Activated naive CD8-positive, alpha-beta T cell treated with anti-CD3 and anti-CD28 coated beads, Interleukin-2, amount 50 U/mL, for 24 hours (primary cell): ENCODE measurements around the gene ZNF428.
"Not testable (repeated sequence)": the region's sequence is repeated elsewhere in the genome, so short reads cannot be mapped to it uniquely, and the experiment has no call there.

Experiments used
- ATAC-seq: fragments of 150-1000 bp; cut with Tn5 transposase; one replicate; pipeline ENCODE4 v1.10.0; 2021
- DNase-seq: peaks from one replicate; pipeline ENCODE4 v3.0.0; 2021
- H3K27ac Mint-ChIP-seq: one replicate; pipeline ENCODE4 v1.8.0; 2021; ENCODE audit warnings: mild to moderate bottlenecking, mixed read lengths
- H3K27me3 Mint-ChIP-seq: one replicate; pipeline ENCODE4 v1.8.0; 2021; ENCODE audit warnings: mixed read lengths
- H3K36me3 Mint-ChIP-seq: one replicate; pipeline ENCODE4 v1.8.0; 2021; ENCODE audit warnings: low read depth, mixed read lengths
- H3K4me1 Mint-ChIP-seq: one replicate; pipeline ENCODE4 v1.8.0; 2021; ENCODE audit warnings: mixed read lengths
- H3K4me3 Mint-ChIP-seq: one replicate; pipeline ENCODE4 v1.8.0; 2021; ENCODE audit warnings: mild to moderate bottlenecking, moderate library complexity, mixed read lengths
- H3K9me3 Mint-ChIP-seq: one replicate; pipeline ENCODE4 v1.8.0; 2021; ENCODE audit warnings: mixed read lengths

ZNF428 gene

GRCh38 chr19:43650276-43650675 is 30.8 kb upstream of the ZNF428 start:
- ATAC-seq, H3K27me3 Mint-ChIP-seq, DNase-seq, H3K4me3 Mint-ChIP-seq, H3K9me3 Mint-ChIP-seq, H3K27ac Mint-ChIP-seq, H3K4me1 Mint-ChIP-seq: not testable (repeated sequence)
- peaks cover 15% of the 10 kb centered on the region for H3K36me3 Mint-ChIP-seq

DNA sequence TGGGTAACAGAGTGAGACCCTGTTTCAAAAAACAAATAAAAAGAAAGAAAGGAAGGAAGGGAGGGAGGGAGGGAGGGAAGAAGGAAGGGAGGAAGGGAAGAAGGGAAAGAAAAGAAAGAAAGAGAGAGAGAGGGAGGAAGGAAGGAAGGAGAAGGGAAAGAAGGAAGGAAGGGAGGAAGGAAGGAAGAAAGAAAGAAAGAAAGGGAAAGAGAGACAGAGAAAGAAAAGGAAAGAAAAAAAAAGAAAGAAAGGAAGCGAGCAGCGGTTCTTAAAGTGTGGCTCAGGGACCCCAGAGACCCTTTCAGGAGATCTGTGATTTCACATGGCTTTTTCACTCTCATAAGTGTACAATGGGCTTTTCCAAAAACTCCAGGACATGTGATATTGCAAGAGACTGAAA is 30.1 kb upstream of the ZNF428 start:
- H3K9me3 Mint-ChIP-seq, result no peaks in the 10 kb centered on the region
- H3K36me3 Mint-ChIP-seq, result peaks cover 10% of the 10 kb centered on the region
- H3K27me3 Mint-ChIP-seq, result no peaks in the 10 kb centered on the region
- DNase-seq (no peak), ATAC-seq (no peak)
- H3K4me1 Mint-ChIP-seq, result no peaks in the 10 kb centered on the region
- no peak overlapping the region for H3K27ac Mint-ChIP-seq
- H3K4me3 Mint-ChIP-seq, result no peak overlapping the region

DNA sequence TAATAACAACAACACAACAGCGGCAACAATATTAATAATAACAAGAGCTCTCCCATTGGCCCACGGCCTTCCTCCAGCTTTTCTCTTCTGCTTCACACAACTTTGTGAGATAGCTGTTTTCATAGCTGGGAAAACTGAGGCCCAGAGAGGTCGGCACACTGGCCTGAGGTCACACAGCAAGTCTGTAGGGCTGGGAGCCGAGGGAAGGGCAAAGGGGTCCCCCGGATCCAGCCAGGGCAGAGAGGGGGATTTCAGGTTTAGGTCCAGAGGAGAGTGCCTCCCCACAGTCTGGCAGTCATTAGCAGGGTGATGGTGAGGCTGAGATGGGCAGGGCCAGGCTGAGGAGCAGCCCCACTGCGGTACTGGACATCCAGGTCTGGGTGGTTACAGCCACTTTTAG is 29.2 kb upstream of the ZNF428 start:
- no peak overlapping the region for H3K27ac Mint-ChIP-seq
- ATAC-seq (no peak), DNase-seq (no peak)
- H3K4me3 Mint-ChIP-seq, result no peak overlapping the region
- no peaks in the 10 kb centered on the region for H3K4me1 Mint-ChIP-seq
- H3K36me3 Mint-ChIP-seq, result peaks cover 9% of the 10 kb centered on the region
- H3K9me3 Mint-ChIP-seq, result no peaks in the 10 kb centered on the region
- H3K27me3 Mint-ChIP-seq, result peaks cover 2% of the 10 kb centered on the region

DNA sequence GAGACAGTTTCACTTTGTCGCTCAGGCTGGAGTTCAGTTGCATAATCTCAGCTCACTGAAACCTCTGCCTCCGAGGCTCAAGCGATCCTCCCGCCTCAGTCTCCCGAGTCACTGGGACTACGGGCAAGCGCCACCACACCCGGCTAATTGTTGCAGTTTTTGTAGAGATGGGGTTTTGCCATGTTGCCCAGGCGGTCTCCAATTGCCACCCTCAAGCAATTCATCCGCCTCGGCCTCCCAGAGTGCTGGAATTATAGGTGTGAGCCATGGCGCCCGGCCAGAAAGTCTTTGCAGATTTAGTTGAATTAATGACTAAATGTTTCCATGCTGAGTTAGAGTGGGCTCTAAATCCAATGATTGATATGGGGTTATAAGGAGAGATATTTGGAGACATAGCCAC is 24.8 kb upstream of the ZNF428 start:
- DNase-seq (no peak), ATAC-seq (no peak)
- peaks cover 2% of the 10 kb centered on the region for H3K36me3 Mint-ChIP-seq
- no peak overlapping the region for H3K4me3 Mint-ChIP-seq
- H3K27ac Mint-ChIP-seq, result no peak overlapping the region
- no peaks in the 10 kb centered on the region for H3K9me3 Mint-ChIP-seq
- H3K27me3 Mint-ChIP-seq, result peaks cover 21% of the 10 kb centered on the region
- H3K4me1 Mint-ChIP-seq, result peaks cover 8% of the 10 kb centered on the region

DNA sequence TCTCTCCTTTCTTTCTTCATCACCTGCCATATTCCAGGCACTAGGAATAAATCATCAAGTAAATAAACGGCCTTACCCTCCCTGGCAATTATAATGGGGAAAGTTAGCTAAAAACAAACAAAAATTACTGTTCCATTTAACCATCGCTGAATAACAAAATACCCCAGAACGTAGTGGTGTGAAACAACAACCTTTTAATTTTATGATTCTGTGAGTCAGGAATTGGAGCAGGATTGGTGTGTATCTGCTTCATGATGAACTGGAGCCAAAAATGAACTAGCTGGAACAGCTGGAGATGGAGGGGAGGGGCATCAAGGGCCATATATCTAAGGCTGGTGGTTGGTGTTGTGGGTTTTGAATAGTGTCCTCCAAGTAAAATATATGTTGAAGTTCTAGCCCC is 23.9 kb upstream of the ZNF428 start:
- Mint-ChIP-seq H3K4me3 (no peak overlapping the region), H3K9me3 (no peaks in the 10 kb centered on the region), H3K4me1 (peaks cover 12% of the 10 kb centered on the region), H3K27me3 (peaks cover 29% of the 10 kb centered on the region), H3K36me3 (peaks cover 2% of the 10 kb centered on the region), H3K27ac (no peak overlapping the region)
- DNase-seq, result no peak
- no peak for ATAC-seq

DNA sequence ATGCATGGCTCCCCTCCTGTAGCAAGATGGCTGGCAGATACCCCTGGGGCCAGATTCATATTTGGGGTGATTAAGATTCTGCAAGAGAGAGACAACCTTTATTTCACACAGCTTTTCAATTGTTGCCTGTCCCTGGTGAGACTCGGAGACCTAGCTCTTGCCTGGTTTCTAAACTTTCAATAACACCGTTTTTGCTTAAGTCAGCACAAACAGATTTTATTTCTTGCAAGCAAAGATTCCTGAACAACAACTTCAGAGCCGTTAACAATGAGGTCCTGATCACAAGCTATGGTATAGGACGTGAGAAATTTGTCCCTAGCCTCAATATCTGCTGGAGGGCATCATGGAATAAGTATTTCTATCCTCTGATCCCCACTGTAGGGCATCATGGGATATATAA is 23.1 kb upstream of the ZNF428 start:
- Mint-ChIP-seq H3K4me1 (peaks cover 12% of the 10 kb centered on the region), H3K4me3 (no peak overlapping the region), H3K9me3 (no peaks in the 10 kb centered on the region), H3K27me3 (peaks cover 35% of the 10 kb centered on the region), H3K27ac (no peak overlapping the region), H3K36me3 (no peaks in the 10 kb centered on the region)
- DNase-seq (no peak), ATAC-seq (no peak)

DNA sequence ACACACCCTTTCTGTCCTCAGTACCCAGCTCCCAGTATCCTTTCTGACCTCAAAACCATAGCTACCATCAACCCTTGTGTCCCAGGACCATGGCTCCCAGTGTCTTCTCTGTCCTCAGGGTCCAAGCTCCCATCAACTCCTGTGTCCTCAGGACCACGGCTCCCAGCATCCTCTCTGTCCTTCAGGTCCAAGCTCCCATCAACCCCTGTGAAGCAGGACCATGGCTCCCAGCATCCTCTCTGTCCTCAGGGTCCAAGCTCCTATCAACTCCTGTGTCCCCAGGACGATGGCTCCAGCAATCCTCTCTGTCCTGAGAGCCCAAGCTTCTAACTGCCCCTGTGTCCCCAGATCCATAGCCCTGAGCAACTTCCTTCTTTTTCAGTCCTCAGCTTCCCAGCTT is 21.9 kb upstream of the ZNF428 start:
- ATAC-seq (no peak), DNase-seq (no peak)
- H3K27me3 Mint-ChIP-seq, result peaks cover 41% of the 10 kb centered on the region
- peak overlapping the region; percentile 28 for H3K4me3 Mint-ChIP-seq
- no peaks in the 10 kb centered on the region for H3K9me3 Mint-ChIP-seq
- H3K4me1 Mint-ChIP-seq, result peaks cover 12% of the 10 kb centered on the region
- no peaks in the 10 kb centered on the region for H3K36me3 Mint-ChIP-seq
- no peak overlapping the region for H3K27ac Mint-ChIP-seq

GRCh38 chr19:43640424-43640757 is 21.0 kb upstream of the ZNF428 start:
- H3K27ac Mint-ChIP-seq, result no peak overlapping the region
- no peaks in the 10 kb centered on the region for H3K9me3 Mint-ChIP-seq
- peaks cover 12% of the 10 kb centered on the region for H3K4me1 Mint-ChIP-seq
- no peak for ATAC-seq
- peaks cover 42% of the 10 kb centered on the region for H3K27me3 Mint-ChIP-seq
- no peak for DNase-seq
- H3K4me3 Mint-ChIP-seq, result peak overlapping the region; percentile 53
- no peaks in the 10 kb centered on the region for H3K36me3 Mint-ChIP-seq

GRCh38 chr19:43639519-43640423 is 20.3 kb upstream of the ZNF428 start, which contains the start of gene CADM4:
CADM4 (minus strand) TSS chr19:43639850; CDS start chr19:43639790, 60 bp downstream.
- Mint-ChIP-seq H3K27ac (no peak within 1 kb of the TSS), H3K4me1 (peaks cover 12% of the 10 kb centered on the region), H3K4me3 (peak within 1 kb of the TSS; percentile 65), H3K27me3 (peaks cover 47% of the 10 kb centered on the region), H3K36me3 (no peaks in the 10 kb centered on the region), H3K9me3 (no peaks in the 10 kb centered on the region)
- peak; percentile 48 for ATAC-seq
- peak; percentile 33 for DNase-seq

DNA sequence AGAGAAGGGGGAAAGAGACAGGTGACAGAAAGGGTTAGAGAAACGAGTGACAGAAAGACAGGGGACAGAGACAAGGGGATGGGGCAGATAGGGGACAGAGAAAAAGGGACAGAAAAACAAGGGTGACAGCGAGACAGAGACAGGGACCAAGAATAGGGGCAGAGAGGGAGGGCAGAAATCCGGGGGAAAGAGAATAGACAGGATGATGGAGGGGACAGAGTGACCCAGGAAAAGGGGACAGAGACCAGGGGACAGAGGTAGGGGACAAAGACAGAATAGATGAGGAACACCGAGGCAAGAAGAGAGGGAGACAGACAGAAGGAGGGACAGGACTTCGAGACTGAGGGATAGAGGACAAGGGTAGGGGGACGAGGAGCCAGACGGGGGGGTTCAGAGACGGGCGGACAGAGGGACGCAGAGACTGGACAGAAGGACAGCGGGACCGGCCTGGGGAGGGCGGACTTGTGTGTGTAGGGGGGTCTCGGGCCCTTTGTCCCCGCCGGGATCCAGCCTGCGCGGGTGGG is 19.6 kb upstream of the ZNF428 start:
- H3K9me3 Mint-ChIP-seq, result no peaks in the 10 kb centered on the region
- DNase-seq, result no peak
- H3K4me1 Mint-ChIP-seq, result peaks cover 12% of the 10 kb centered on the region
- H3K27me3 Mint-ChIP-seq, result peaks cover 46% of the 10 kb centered on the region
- H3K4me3 Mint-ChIP-seq, result peak overlapping the region; percentile 65
- no peaks in the 10 kb centered on the region for H3K36me3 Mint-ChIP-seq
- no peak overlapping the region for H3K27ac Mint-ChIP-seq
- no peak for ATAC-seq

DNA sequence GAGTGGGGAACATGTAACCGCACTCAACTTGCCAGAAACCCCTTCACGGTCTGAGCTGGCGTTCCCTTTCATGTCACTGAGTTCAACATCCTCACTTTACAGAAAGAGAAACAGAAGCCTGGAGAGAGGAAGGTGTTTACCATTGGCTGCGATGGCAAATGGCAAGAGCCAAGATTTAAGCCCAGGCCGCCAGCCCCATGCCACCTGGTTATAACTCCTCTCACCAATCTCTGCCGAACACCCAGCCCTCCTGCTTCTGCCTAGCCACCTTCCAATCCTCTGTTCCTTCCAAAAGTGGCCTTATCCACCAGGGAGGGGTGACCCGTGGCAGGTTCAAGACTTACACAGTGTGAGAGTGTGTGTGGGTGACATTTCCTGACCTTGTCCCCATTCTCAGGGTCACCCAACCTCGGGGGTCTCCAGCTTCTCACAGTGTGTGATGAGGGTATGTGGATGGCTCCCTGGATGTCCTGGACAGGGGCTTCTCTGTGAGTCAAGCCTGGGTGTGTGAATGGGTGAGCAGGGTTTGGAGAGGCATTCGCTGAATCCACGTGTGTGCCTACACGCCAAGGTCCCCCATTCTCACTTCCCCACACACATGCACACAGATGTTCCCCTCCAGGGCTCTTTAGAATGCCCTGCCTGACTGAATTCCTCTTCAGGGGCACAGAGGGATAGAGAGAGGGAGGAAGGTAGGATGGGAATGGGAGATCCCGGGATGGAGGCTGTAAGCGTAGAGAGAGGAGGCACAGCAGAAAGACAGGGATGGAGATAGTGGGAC is 19.0 kb upstream of the ZNF428 start:
- no peaks in the 10 kb centered on the region for H3K9me3 Mint-ChIP-seq
- H3K4me1 Mint-ChIP-seq, result peaks cover 12% of the 10 kb centered on the region
- peak overlapping the region; percentile 65 for H3K4me3 Mint-ChIP-seq
- DNase-seq (no peak), ATAC-seq (no peak)
- no peak overlapping the region for H3K27ac Mint-ChIP-seq
- H3K27me3 Mint-ChIP-seq, result peaks cover 46% of the 10 kb centered on the region
- no peaks in the 10 kb centered on the region for H3K36me3 Mint-ChIP-seq

- Mint-ChIP-seq H3K27ac (no peak overlapping the region), H3K36me3 (no peaks in the 10 kb centered on the region), H3K4me3 (no peak overlapping the region), H3K27me3 (peaks cover 42% of the 10 kb centered on the region), H3K9me3 (no peaks in the 10 kb centered on the region), H3K4me1 (peaks cover 11% of the 10 kb centered on the region)
- no peak for DNase-seq
- no peak for ATAC-seq
Observed at GRCh38 chr19:43636121-43636683, 16.8 kb upstream of the ZNF428 start.

DNA sequence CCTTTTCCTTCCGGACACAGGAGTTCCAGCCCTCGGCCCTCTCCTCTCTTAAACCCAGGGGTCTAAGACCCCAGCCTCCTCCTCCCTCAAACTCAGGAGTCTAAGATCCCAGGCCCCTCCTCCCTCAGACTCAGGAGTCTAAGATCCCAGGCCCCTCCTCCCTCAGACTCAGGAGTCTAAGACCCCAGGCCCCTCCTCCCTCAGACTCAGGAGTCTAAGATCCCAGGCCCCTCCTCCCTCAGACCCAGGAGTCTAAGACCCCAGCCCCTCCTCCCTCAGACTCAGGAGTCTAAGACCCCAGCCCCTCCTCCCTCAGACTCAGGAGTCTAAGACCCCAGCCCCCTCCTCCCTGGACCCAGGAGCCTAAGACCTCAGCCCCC is 16.1 kb upstream of the ZNF428 start:
- H3K27me3 Mint-ChIP-seq, result peaks cover 37% of the 10 kb centered on the region
- not testable (repeated sequence) for DNase-seq, H3K9me3 Mint-ChIP-seq, H3K27ac Mint-ChIP-seq, H3K4me1 Mint-ChIP-seq, H3K36me3 Mint-ChIP-seq, H3K4me3 Mint-ChIP-seq, ATAC-seq

DNA sequence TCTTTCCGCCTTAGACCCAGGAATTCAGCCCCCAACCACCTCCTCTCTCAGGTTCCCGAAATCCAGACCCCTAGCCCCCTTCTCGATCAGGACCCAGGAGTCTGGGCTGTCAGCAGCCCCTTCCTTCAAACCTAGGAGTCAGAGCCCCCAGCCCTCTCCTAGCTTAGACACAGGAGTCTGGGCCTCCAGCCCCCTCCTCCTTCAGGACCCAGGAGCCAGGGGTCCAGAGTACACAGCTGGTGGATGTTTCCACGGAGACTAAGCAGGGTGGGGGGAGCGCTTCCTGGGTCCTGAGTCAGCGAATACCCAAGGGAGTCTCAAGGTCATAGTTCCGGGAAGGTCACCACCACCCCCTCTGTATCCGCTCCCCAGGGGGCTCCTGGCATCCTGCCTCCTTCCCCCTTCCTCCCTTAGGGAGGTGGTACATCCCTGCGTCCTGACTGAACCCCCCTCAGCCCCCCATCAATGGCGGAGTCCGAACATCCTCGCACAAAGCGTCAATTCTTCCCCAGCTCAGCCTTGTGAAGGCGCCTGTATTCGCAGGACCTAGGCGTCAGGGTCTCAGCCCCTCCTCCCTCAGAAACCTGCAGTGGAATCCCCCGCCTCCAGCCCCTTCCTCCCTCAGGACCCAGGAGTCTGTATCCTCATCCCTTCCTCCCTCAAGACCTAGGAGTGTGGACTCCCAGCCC is 15.6 kb upstream of the ZNF428 start:
- peaks cover 32% of the 10 kb centered on the region for H3K27me3 Mint-ChIP-seq
- no peak for DNase-seq
- ATAC-seq, result no peak
- no peak overlapping the region for H3K4me3 Mint-ChIP-seq
- H3K36me3 Mint-ChIP-seq, result no peaks in the 10 kb centered on the region
- no peak overlapping the region for H3K27ac Mint-ChIP-seq
- H3K4me1 Mint-ChIP-seq, result peaks cover 6% of the 10 kb centered on the region
- H3K9me3 Mint-ChIP-seq, result no peaks in the 10 kb centered on the region
